Uterus (tissue), 4 donors: ENCODE results near the gene PNPLA8. TPM values are rescaled to one million over a fixed set of nuclear protein-coding genes. Genes with fewer than 3 reads are reported as not detected.
"Not testable (repeated sequence)": the region's sequence is repeated elsewhere in the genome, so short reads cannot be mapped to it uniquely, and the experiment has no call there.

Experiments
- DNase-seq, 2 donors: peaks; one replicate each; pipeline ENCODE4 v3.0.0-alpha.2; 2019 to 2020
- H3K27ac ChIP-seq, 2 donors: fragments of 200-600 bp; sonication (generic); 1 replicate in 1 of 2; 2 replicates in 1 of 2; pipeline ENCODE4 v1.5.1; 2016 to 2018
- H3K27me3 ChIP-seq, 2 donors: fragments of 200-600 bp; sonication (generic); one replicate each; pipeline ENCODE4 v1.5.1; 2018 to 2019; ENCODE audit warnings: control low read depth in 1 of 2
- H3K36me3 ChIP-seq, 2 donors: fragments of 200-600 bp; sonication (generic); one replicate each; pipeline ENCODE4 v1.5.1; 2019; ENCODE audit warnings: control low read depth in 1 of 2
- H3K4me1 ChIP-seq, 2 donors: fragments of 200-600 bp; sonication (generic); one replicate each; pipeline ENCODE4 v1.5.1; 2018 to 2019; ENCODE audit warnings: control low read depth in 1 of 2
- H3K4me3 ChIP-seq, 2 donors: fragments of 200-600 bp; sonication (generic); 1 replicate in 1 of 2; 2 replicates in 1 of 2; pipeline ENCODE4 v1.5.1; 2018 to 2019; ENCODE audit warnings: mild to moderate bottlenecking in 1 of 2
- H3K9me3 ChIP-seq, 2 donors: fragments of 200-600 bp; sonication (generic); one replicate each; pipeline ENCODE4 v1.5.1; 2019; ENCODE audit warnings: control low read depth in 1 of 2
- CTCF ChIP-seq, 4 experiments: fragments of 200-600 bp in 2 of 4; fragments of 450-650 bp in 2 of 4; sonication (generic) in 2 of 4; IDR thresholded peaks; one replicate each; pipeline ENCODE4 v1.5.1; 2016 to 2019; ENCODE audit warnings: antibody characterized with exemption in 4 of 4, mild to moderate bottlenecking in 2 of 4, moderate library complexity in 1 of 4
- POLR2A ChIP-seq, 2 donors: fragments of 450-650 bp; IDR thresholded peaks; one replicate each; pipeline ENCODE4 v1.6.1; 2016; ENCODE audit warnings: antibody characterized with exemption in 2 of 2, mild to moderate bottlenecking in 1 of 2, moderate library complexity in 1 of 2
- intact Hi-C: fragments of 100-400 bp; cut with DNase I; formaldehyde crosslinking; loops from one replicate; pipeline ENCODE4 v1.15.1; 2023; ENCODE audit warnings: low total_unique reads
- total RNA-seq, 4 donors: library from RNA; depleted of rRNA in 3 of 4; stranded (reverse); fragments of >200 nt in 3 of 4; gene quantifications; one replicate each; pipeline versions ENCODE4 v1.1.0 to v1.2.4, GENCODE V29; 2014 to 2023
- donor health status: DM: yes; HTN: yes; CAD: no.

The PNPLA8 gene
- total RNA-seq, 4 donors from 2014 or later: 31.4 to 57.1 (median 46.7) TPM

GRCh38 chr7:108511939-108512338 is 14.0 kb downstream of the PNPLA8 start:
- no peak for DNase-seq
- TF ChIP-seq CTCF (IDR thresholded peaks at IDR 0.05) (no peak), POLR2A (IDR thresholded peaks at IDR 0.05) (no peak)
- Histone ChIP-seq H3K4me1 (no peaks in the 10 kb centered on the region), H3K4me3 (no peak overlapping the region), H3K27ac (no peak overlapping the region), H3K9me3 (no peaks in the 10 kb centered on the region), H3K27me3 (no peaks in the 10 kb centered on the region), H3K36me3 (no peaks in the 10 kb centered on the region)
- intact Hi-C loops: no loop called here

DNA sequence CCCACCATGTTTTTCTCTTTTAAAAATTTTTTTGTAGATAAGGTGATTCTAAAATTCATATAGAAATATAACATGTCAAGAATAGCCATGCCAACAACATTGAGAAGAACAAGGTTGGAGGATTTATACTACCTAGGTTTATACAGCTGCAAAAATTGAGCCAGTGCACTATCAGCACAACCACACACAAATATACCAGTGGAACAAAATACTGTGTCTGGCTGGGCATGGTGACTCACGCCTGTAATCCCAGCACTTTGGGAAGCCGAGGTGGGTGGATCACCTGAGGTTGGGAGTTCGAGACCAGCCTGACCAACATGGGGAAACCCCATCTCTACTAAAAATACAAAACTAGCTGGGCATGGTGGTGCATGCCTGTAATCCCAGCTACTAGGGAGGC is 21.4 kb downstream of the PNPLA8 start:
- H3K27ac ChIP-seq, H3K4me3 ChIP-seq, H3K4me1 ChIP-seq, H3K9me3 ChIP-seq, H3K27me3 ChIP-seq, H3K36me3 ChIP-seq, intact Hi-C loops, DNase-seq: not testable (repeated sequence)

GRCh38 chr7:108503112-108504026 is 22.6 kb downstream of the PNPLA8 start:
- H3K9me3 ChIP-seq: no peaks in the 10 kb centered on the region
- H3K4me3 ChIP-seq: no peak overlapping the region
- H3K4me1 ChIP-seq: no peaks in the 10 kb centered on the region
- no peak for DNase-seq
- H3K36me3 ChIP-seq: no peaks in the 10 kb centered on the region
- no peak overlapping the region for H3K27ac ChIP-seq
- intact Hi-C loops: no loop called here
- TF ChIP-seq POLR2A (IDR thresholded peaks at IDR 0.05): no peak
- no peak for TF ChIP-seq CTCF (IDR thresholded peaks at IDR 0.05)
- no peaks in the 10 kb centered on the region for H3K27me3 ChIP-seq

- no peak for DNase-seq
- Histone ChIP-seq H3K27ac (no peak overlapping the region), H3K4me3 (no peak overlapping the region), H3K36me3 (no peaks in the 10 kb centered on the region), H3K27me3 (no peaks in the 10 kb centered on the region), H3K9me3 (no peaks in the 10 kb centered on the region), H3K4me1 (no peaks in the 10 kb centered on the region)
- intact Hi-C loops: no loop called here
- TF ChIP-seq POLR2A (IDR thresholded peaks at IDR 0.05): no peak
- TF ChIP-seq CTCF (IDR thresholded peaks at IDR 0.05): no peak
Observed at GRCh38 chr7:108499566-108499965, 26.4 kb downstream of the PNPLA8 start.

- Histone ChIP-seq H3K27ac (no peak overlapping the region), H3K36me3 (no peaks in the 10 kb centered on the region), H3K4me1 (no peaks in the 10 kb centered on the region), H3K27me3 (no peaks in the 10 kb centered on the region), H3K4me3 (no peak overlapping the region), H3K9me3 (no peaks in the 10 kb centered on the region)
- intact Hi-C loops: no loop called here
- DNase-seq: no peak
- TF ChIP-seq POLR2A (IDR thresholded peaks at IDR 0.05): no peak
- no peak for TF ChIP-seq CTCF (IDR thresholded peaks at IDR 0.05)
Observed at GRCh38 chr7:108498481-108498880, 27.5 kb downstream of the PNPLA8 start.
